HCT116 (cell line): ENCODE results near the gene PARM1. TPM values are rescaled to one million over a fixed set of nuclear protein-coding genes. Genes with fewer than 3 reads are reported as not detected.

Experiments used
- ATAC-seq: fragments of 200-7000 bp; cut with Tn5 transposase; 2 replicates; pipeline ENCODE4 v1.9.1; 2020; ENCODE audit warnings: mild to moderate bottlenecking, moderate library complexity
- BruUV-seq: library from RNA; stranded (reverse); fragments of 400-500 nt; replicated peaks from 2 replicates; lab custom pipeline; 2021; lab: Mats Ljungman, UMichigan
- CTCF ChIA-PET: fragments of 300-600 bp; sonication (Branson Sonifier 250); formaldehyde crosslinking; loops from one replicate; lab custom pipeline; 2021; ENCODE audit warnings: antibody characterized with exemption; lab: Charles Lee
- POLR2A ChIA-PET: fragments of 300-600, 350-600 bp; sonication (Branson Sonifier 250); formaldehyde crosslinking; loops from one replicate; lab custom pipeline; 2021; ENCODE audit warnings: antibody characterized with exemption; lab: Charles Lee
- RAD21 ChIA-PET, 2 experiments: fragments of 300-600 bp; sonication (Branson Sonifier 250); formaldehyde crosslinking; loops; one replicate each; lab custom pipeline; 2023; ENCODE audit warnings: low total read pairs in 2 of 2; ENCODE audit not compliant: uncharacterized antibody in 2 of 2, unreplicated experiment in 2 of 2, low non-redundant PET in 1 of 2; lab: Charles Lee
- DNase-seq: peaks from one replicate; pipeline ENCODE4 v3.0.0-alpha.2; 2010; ENCODE audit warnings: low read depth, low spot score
- H2AFZ ChIP-seq: fragments of 200-600 bp; shearing (Covaris generic), sonication (generic); 2 replicates; pipeline ENCODE4 v1.6.1; 2017; ENCODE audit warnings: low read depth, mixed run types, mixed read lengths, antibody characterized with exemption, low read length; ENCODE audit not compliant: poor library complexity, severe bottlenecking
- H3K27ac ChIP-seq: 2 replicates; pipeline ENCODE4 v1.5.1; 2012; ENCODE audit warnings: low read depth, low read length
- H3K27me3 ChIP-seq: fragments of 200-600 bp; sonication (generic); 2 replicates; pipeline ENCODE4 v1.6.1; 2016; ENCODE audit warnings: mixed run types, low read length, mixed read lengths; ENCODE audit not compliant: insufficient read depth
- H3K36me3 ChIP-seq, 2 experiments: fragments of 200-500 bp in 1 of 2; fragments of 200-600 bp in 1 of 2; sonication (Bioruptor generic) in 1 of 2; sonication (generic) in 1 of 2; 2 replicates each; pipeline versions ENCODE4 v1.5.1 to v1.6.1; 2014 to 2016; ENCODE audit warnings: low read length in 2 of 2, inconsistent platforms in 1 of 2, mixed read lengths in 1 of 2, mixed run types in 1 of 2; ENCODE audit not compliant: insufficient read depth in 2 of 2, control insufficient read depth in 1 of 2
- H3K4me1 ChIP-seq, 2 experiments: fragments of 200-600 bp in 1 of 2; sonication (generic) in 1 of 2; 2 replicates each; pipeline versions ENCODE4 v1.5.1 to v1.6.1; 2012 to 2017; ENCODE audit warnings: low read length in 2 of 2, inconsistent platforms in 1 of 2, mild to moderate bottlenecking in 1 of 2, mixed read lengths in 1 of 2, mixed run types in 1 of 2, moderate library complexity in 1 of 2; ENCODE audit not compliant: insufficient read depth in 2 of 2, control insufficient read depth in 1 of 2
- H3K4me2 ChIP-seq: fragments of 200-600 bp; sonication (generic); 2 replicates; pipeline ENCODE4 v1.6.1; 2017; ENCODE audit warnings: mixed run types, low read length, mixed read lengths
- H3K4me3 ChIP-seq, 2 experiments: fragments of 200-600 bp in 1 of 2; sonication (generic) in 1 of 2; replicated peaks in 1 of 2; 2 replicates each; pipeline ENCODE4 v1.5.1; 2011 to 2016; ENCODE audit warnings: low read length in 2 of 2, control low read depth in 1 of 2, low read depth in 1 of 2, mild to moderate bottlenecking in 1 of 2, mixed read lengths in 1 of 2, mixed run types in 1 of 2
- H3K79me2 ChIP-seq: fragments of 200-600 bp; sonication (generic); 2 replicates; pipeline ENCODE4 v1.6.1; 2017; ENCODE audit warnings: mild to moderate bottlenecking, mixed run types, low read length, moderate library complexity, mixed read lengths; ENCODE audit not compliant: insufficient read depth
- H3K9ac ChIP-seq: fragments of 200-600 bp; sonication (generic); 2 replicates; pipeline ENCODE4 v1.6.1; 2016; ENCODE audit warnings: low read length, mixed read lengths
- H3K9me2 ChIP-seq: fragments of 200-600 bp; sonication (generic), shearing (Covaris generic); 2 replicates; pipeline ENCODE4 v1.6.1; 2017; ENCODE audit warnings: mixed run types, mild to moderate bottlenecking, moderate library complexity; ENCODE audit not compliant: insufficient read depth
- H3K9me3 ChIP-seq, 2 experiments: fragments of 200-500 bp in 1 of 2; fragments of 200-600 bp in 1 of 2; sonication (Bioruptor generic) in 1 of 2; sonication (generic) in 1 of 2; 2 replicates each; pipeline ENCODE4 v1.6.1; 2014 to 2017; ENCODE audit warnings: low read length in 2 of 2, mixed read lengths in 2 of 2, inconsistent platforms in 1 of 2, low read depth in 1 of 2, mild to moderate bottlenecking in 1 of 2, mixed run types in 1 of 2, moderate library complexity in 1 of 2; ENCODE audit not compliant: control insufficient read depth in 1 of 2, insufficient read depth in 1 of 2
- H4K20me1 ChIP-seq: fragments of 200-600 bp; sonication (generic), shearing (Covaris generic); 2 replicates; pipeline ENCODE4 v1.6.1; 2017; ENCODE audit warnings: mixed run types, mild to moderate bottlenecking, moderate library complexity; ENCODE audit not compliant: insufficient read depth
- CTCF ChIP-seq, 3 experiments: fragments of 200-600 bp in 1 of 3; sonication (generic) in 1 of 3; IDR thresholded peaks in 2 of 3; conservative IDR thresholded peaks in 1 of 3; 2 replicates each; pipeline ENCODE4 v1.5.1; 2012 to 2017; ENCODE audit warnings: low read depth in 2 of 3, low read length in 2 of 3, antibody characterized with exemption in 1 of 3, borderline replicate concordance in 1 of 3, control low read depth in 1 of 3, mild to moderate bottlenecking in 1 of 3, mixed read lengths in 1 of 3, mixed run types in 1 of 3, moderate library complexity in 1 of 3; ENCODE audit not compliant: insufficient read depth in 1 of 3
- FOSL1 ChIP-seq: IDR thresholded peaks from 2 replicates; pipeline ENCODE4 v1.6.1; 2012; ENCODE audit warnings: low read depth
- MAX ChIP-seq: IDR thresholded peaks from 2 replicates; pipeline ENCODE4 v1.6.1; 2012
- RAD21 ChIP-seq: IDR thresholded peaks from 2 replicates; pipeline ENCODE4 v1.6.1; 2012; ENCODE audit warnings: low read depth, mild to moderate bottlenecking
- REST ChIP-seq: IDR thresholded peaks from 2 replicates; pipeline ENCODE4 v1.6.1; 2012; ENCODE audit warnings: low read depth
- YY1 ChIP-seq: IDR thresholded peaks from 2 replicates; pipeline ENCODE4 v1.6.1; 2011; ENCODE audit warnings: low read length, low read depth, moderate library complexity, mild to moderate bottlenecking; ENCODE audit not compliant: insufficient replicate concordance; ENCODE audit errors: extremely low read depth
- ZFX ChIP-seq: fragments of 450-650 bp; IDR thresholded peaks from 2 replicates; pipeline ENCODE4 v1.6.1; 2017
- intact Hi-C: fragments of 100-400 bp; cut with micrococcal nuclease; formaldehyde crosslinking; loops from 2 replicates; pipeline ENCODE4 v1.10.0; 2022
- total RNA-seq: library from RNA; stranded (reverse); gene quantifications from one replicate; pipeline ENCODE4 v1.2.1, GENCODE V29; 2021; ENCODE audit not compliant: unreplicated experiment

Gene PARM1
- total RNA-seq, 1 experiment from 2014 or later: 11.7 TPM

- Histone ChIP-seq H3K4me3 (no peak overlapping the region), H2AFZ (no peak overlapping the region), H3K27me3 (no peaks in the 10 kb centered on the region), H3K9ac (no peak overlapping the region), H3K4me1 (no peaks in the 10 kb centered on the region), H3K79me2 (no peaks in the 10 kb centered on the region), H3K9me3 (no peaks in the 10 kb centered on the region), H3K4me2 (no peak overlapping the region), H4K20me1 (no peaks in the 10 kb centered on the region), H3K9me2 (no peaks in the 10 kb centered on the region), H3K27ac (no peak overlapping the region), H3K36me3 (no peaks in the 10 kb centered on the region)
- no TSS peak for BruUV-seq
- ATAC-seq: no peak
- no peak for DNase-seq
- RAD21 ChIA-PET: no interaction called here
- TF ChIP-seq REST (no peak), MAX (no peak), FOSL1 (no peak), RAD21 (no peak), CTCF (IDR thresholded peaks at IDR 0.05 in 2 of 3, conservative IDR thresholded peaks at IDR 0.05 in 1 of 3; ENCODE audit: borderline replicate concordance in 1 of 3, insufficient read depth in 1 of 3, low read depth in 2 of 3, low read length in 2 of 3) (no peak), YY1 (no peak), ZFX (no peak)
- POLR2A ChIA-PET: no interaction called here
- CTCF ChIA-PET: no interaction called here
- intact Hi-C loops: no loop called here
Measured at GRCh38 chr4:75037252-75037651, 104.3 kb downstream of the PARM1 start.
